HAP-1 (cell line): ENCODE data around the gene LANCL2.
"Not testable (repeated sequence)": the region's sequence is repeated elsewhere in the genome, so short reads cannot be mapped to it uniquely, and the experiment has no call there.

Experiments
- DNase-seq, 2 experiments: peaks; one replicate each; pipeline ENCODE4 v3.0.0-alpha.2; 2016 to 2020; ENCODE audit warnings: low spot score in 2 of 2
- H3K27me3 ChIP-seq: fragments of 250-450 bp; sonication (Bioruptor Pico); 2 replicates; pipeline ENCODE4 v1.5.1; 2020; ENCODE audit warnings: low read depth, mild to moderate bottlenecking, moderate library complexity
- H3K36me3 ChIP-seq: fragments of 250-450 bp; sonication (Bioruptor Pico); replicated peaks from 2 replicates; pipeline ENCODE4 v1.5.1; 2020; ENCODE audit warnings: mild to moderate bottlenecking
- H3K4me1 ChIP-seq: fragments of 250-450 bp; sonication (Bioruptor Pico); 2 replicates; pipeline ENCODE4 v1.5.1; 2020; ENCODE audit warnings: mild to moderate bottlenecking
- H3K4me3 ChIP-seq: fragments of 250-450 bp; sonication (Bioruptor Pico); 2 replicates; pipeline ENCODE4 v1.5.1; 2020; ENCODE audit warnings: mild to moderate bottlenecking, moderate library complexity
- H3K9me3 ChIP-seq: fragments of 250-450 bp; sonication (Bioruptor Pico); 2 replicates; pipeline ENCODE4 v1.5.1; 2020; ENCODE audit warnings: mild to moderate bottlenecking, moderate library complexity
- in situ Hi-C: fragments of 300-500 bp; cut with MboI; formaldehyde crosslinking; loops from 3 replicates; pipeline ENCODE4 v1.14.3; 2020; ENCODE audit warnings: low sequenced_read_pairs, inconsistent platforms, mixed read lengths

Gene LANCL2

GRCh38 chr7:55400191-55400590 is 35.1 kb downstream of the LANCL2 start:
- no peak overlapping the region for H3K4me3 ChIP-seq
- H3K4me1 ChIP-seq, result no peaks in the 10 kb centered on the region
- in situ Hi-C loops, result no loop called here
- H3K27me3 ChIP-seq, result no peaks in the 10 kb centered on the region
- no peaks in the 10 kb centered on the region for H3K36me3 ChIP-seq
- DNase-seq, result no peak
- no peaks in the 10 kb centered on the region for H3K9me3 ChIP-seq

GRCh38 chr7:55402506-55402905 is 37.4 kb downstream of the LANCL2 start:
- H3K36me3 ChIP-seq, in situ Hi-C loops, H3K9me3 ChIP-seq, H3K4me1 ChIP-seq, H3K4me3 ChIP-seq, DNase-seq, H3K27me3 ChIP-seq: not testable (repeated sequence)

- Histone ChIP-seq H3K36me3 (no peaks in the 10 kb centered on the region), H3K4me3 (no peak overlapping the region), H3K27me3 (no peaks in the 10 kb centered on the region), H3K9me3 (no peaks in the 10 kb centered on the region), H3K4me1 (no peaks in the 10 kb centered on the region)
- no peak for DNase-seq
- in situ Hi-C loops, result no loop called here
These were observed 40.9 kb downstream of the LANCL2 start for GRCh38 chr7:55405856-55406541.

- no peaks in the 10 kb centered on the region for H3K4me1 ChIP-seq
- no peaks in the 10 kb centered on the region for H3K27me3 ChIP-seq
- no peak overlapping the region for H3K4me3 ChIP-seq
- in situ Hi-C loops, result no loop called here
- no peaks in the 10 kb centered on the region for H3K36me3 ChIP-seq
- DNase-seq, result no peak
- H3K9me3 ChIP-seq, result no peaks in the 10 kb centered on the region
These were observed 44.5 kb downstream of the LANCL2 start for GRCh38 chr7:55409482-55410225.

- DNase-seq, result no peak
- no peaks in the 10 kb centered on the region for H3K27me3 ChIP-seq
- in situ Hi-C loops, result no loop called here
These were observed 45.6 kb downstream of the LANCL2 start for GRCh38 chr7:55410667-55411239.

GRCh38 chr7:55411844-55412243 is 46.7 kb downstream of the LANCL2 start:
- in situ Hi-C loops, result no loop called here
- H3K9me3 ChIP-seq, result no peaks in the 10 kb centered on the region
- no peaks in the 10 kb centered on the region for H3K27me3 ChIP-seq
- no peak for DNase-seq
- H3K4me3 ChIP-seq, result no peak overlapping the region
- no peaks in the 10 kb centered on the region for H3K4me1 ChIP-seq
- no peaks in the 10 kb centered on the region for H3K36me3 ChIP-seq

More at GRCh38 chr7:55410667-55411239, 45.6 kb downstream of the LANCL2 start:
- H3K4me1 ChIP-seq, result no peaks in the 10 kb centered on the region
- H3K9me3 ChIP-seq, result no peaks in the 10 kb centered on the region
- H3K4me3 ChIP-seq, result no peak overlapping the region
- H3K36me3 ChIP-seq, result no peaks in the 10 kb centered on the region

GRCh38 chr7:55413442-55413841 is 48.3 kb downstream of the LANCL2 start:
- H3K27me3 ChIP-seq, result no peaks in the 10 kb centered on the region
- no peaks in the 10 kb centered on the region for H3K9me3 ChIP-seq
- no peak for DNase-seq
- in situ Hi-C loops, result no loop called here
- no peaks in the 10 kb centered on the region for H3K36me3 ChIP-seq
- no peak overlapping the region for H3K4me3 ChIP-seq
- H3K4me1 ChIP-seq, result no peaks in the 10 kb centered on the region

GRCh38 chr7:55415173-55415778 is 50.1 kb downstream of the LANCL2 start:
- Histone ChIP-seq H3K4me3 (no peak overlapping the region), H3K36me3 (no peaks in the 10 kb centered on the region), H3K4me1 (no peaks in the 10 kb centered on the region), H3K27me3 (no peaks in the 10 kb centered on the region), H3K9me3 (no peaks in the 10 kb centered on the region)
- in situ Hi-C loops, result no loop called here
- DNase-seq, result peak; percentile 57 to 88

GRCh38 chr7:55417456-55417855 is 52.3 kb downstream of the LANCL2 start:
- H3K4me1 ChIP-seq, in situ Hi-C loops, H3K4me3 ChIP-seq, H3K27me3 ChIP-seq, H3K36me3 ChIP-seq, H3K9me3 ChIP-seq, DNase-seq: not testable (repeated sequence)

- Histone ChIP-seq H3K4me1 (no peaks in the 10 kb centered on the region), H3K27me3 (no peaks in the 10 kb centered on the region), H3K9me3 (no peaks in the 10 kb centered on the region), H3K4me3 (no peak overlapping the region), H3K36me3 (no peaks in the 10 kb centered on the region)
- DNase-seq, result no peak
- in situ Hi-C loops, result no loop called here
These were observed 55.4 kb downstream of the LANCL2 start for GRCh38 chr7:55420530-55420929.

GRCh38 chr7:55423277-55423711 is 58.2 kb downstream of the LANCL2 start:
- Histone ChIP-seq H3K36me3 (no peaks in the 10 kb centered on the region), H3K27me3 (no peaks in the 10 kb centered on the region), H3K9me3 (no peaks in the 10 kb centered on the region), H3K4me1 (no peaks in the 10 kb centered on the region), H3K4me3 (no peak overlapping the region)
- DNase-seq, result no peak
- in situ Hi-C loops, result no loop called here

GRCh38 chr7:55423891-55424290 is 58.8 kb downstream of the LANCL2 start:
- in situ Hi-C loops, result no loop called here
- Histone ChIP-seq H3K4me1 (no peaks in the 10 kb centered on the region), H3K9me3 (no peaks in the 10 kb centered on the region), H3K27me3 (no peaks in the 10 kb centered on the region), H3K36me3 (no peaks in the 10 kb centered on the region), H3K4me3 (no peak overlapping the region)
- no peak for DNase-seq

GRCh38 chr7:55425141-55425752 is 60.1 kb downstream of the LANCL2 start:
- DNase-seq, result no peak
- H3K4me1 ChIP-seq, result no peaks in the 10 kb centered on the region
- H3K9me3 ChIP-seq, result no peaks in the 10 kb centered on the region
- H3K36me3 ChIP-seq, result no peaks in the 10 kb centered on the region
- H3K4me3 ChIP-seq, result no peak overlapping the region
- H3K27me3 ChIP-seq, result no peaks in the 10 kb centered on the region
- in situ Hi-C loops, result no loop called here
